GM21717 (cell line): Measurements from ENCODE around the gene LHFPL6.

Source experiments
- ATAC-seq: cut with Tn5 transposase; IDR thresholded peaks from one replicate; pipeline ENCODE4 v1.9.1; 2021; ENCODE audit warnings: mild to moderate bottlenecking, moderate library complexity; ENCODE audit not compliant: unreplicated experiment

Gene LHFPL6

GRCh38 chr13:39474600-39474999, 128.4 kb downstream of the LHFPL6 start:
- ATAC-seq: no peak

GRCh38 chr13:39469676-39470075, 133.3 kb downstream of the LHFPL6 start:
- no peak for ATAC-seq

GRCh38 chr13:39468306-39468705, 134.7 kb downstream of the LHFPL6 start:
- no peak for ATAC-seq

- no peak for ATAC-seq
These were observed 139.4 kb downstream of the LHFPL6 start for GRCh38 chr13:39463611-39464010.

GRCh38 chr13:39462906-39463305, 140.1 kb downstream of the LHFPL6 start:
- no peak for ATAC-seq

- no peak for ATAC-seq
These were observed 140.6 kb downstream of the LHFPL6 start for GRCh38 chr13:39462428-39462827.

- ATAC-seq: no peak
These were observed 141.2 kb downstream of the LHFPL6 start for GRCh38 chr13:39461685-39462266.

GRCh38 chr13:39457274-39457673, 145.7 kb downstream of the LHFPL6 start:
- no peak for ATAC-seq

- ATAC-seq: no peak
These were observed 147.3 kb downstream of the LHFPL6 start for GRCh38 chr13:39455521-39456175.

- no peak for ATAC-seq
These were observed 150.2 kb downstream of the LHFPL6 start for GRCh38 chr13:39452834-39453233.

GRCh38 chr13:39452417-39452816, 150.6 kb downstream of the LHFPL6 start:
- no peak for ATAC-seq

- no peak for ATAC-seq
These were observed 151.1 kb downstream of the LHFPL6 start for GRCh38 chr13:39451860-39452301.

GRCh38 chr13:39451301-39451700, 151.7 kb downstream of the LHFPL6 start:
- no peak for ATAC-seq

- ATAC-seq: no peak
These were observed 152.8 kb downstream of the LHFPL6 start for GRCh38 chr13:39450176-39450575.

GRCh38 chr13:39448834-39449233, 154.2 kb downstream of the LHFPL6 start:
- no peak for ATAC-seq

GRCh38 chr13:39446865-39447264, 156.1 kb downstream of the LHFPL6 start:
- no peak for ATAC-seq

- no peak for ATAC-seq
These were observed 158.1 kb downstream of the LHFPL6 start for GRCh38 chr13:39444866-39445265.

GRCh38 chr13:39433651-39434050, 169.3 kb downstream of the LHFPL6 start:
- no peak for ATAC-seq

GRCh38 chr13:39432196-39432595, 170.8 kb downstream of the LHFPL6 start:
- ATAC-seq: no peak

- no peak for ATAC-seq
These were observed 180.0 kb downstream of the LHFPL6 start for GRCh38 chr13:39422845-39423565.

GRCh38 chr13:39419876-39420275, 183.1 kb downstream of the LHFPL6 start:
- ATAC-seq: no peak

- ATAC-seq: no peak
These were observed 183.9 kb downstream of the LHFPL6 start for GRCh38 chr13:39419068-39419467.
